Natural killer cell (primary cell): Measurements from ENCODE around the gene TARBP2. TPM values are rescaled to one million over a fixed set of nuclear protein-coding genes. Genes with fewer than 3 reads are reported as not detected.
A peak's percentile ranks its signal among the peaks of the same experiment; 100 is the strongest.

Experiments used
- ATAC-seq, 3 donors: fragments of 150-1000 bp in 2 of 3; fragments of 200-7000 bp in 1 of 3; cut with Tn5 transposase; 1 replicate in 1 of 3; 2 replicates in 2 of 3; pipeline ENCODE4 v1.10.0; 2021; ENCODE audit warnings: mild to moderate bottlenecking in 2 of 3, moderate library complexity in 2 of 3
- DNase-seq, 2 donors: peaks; one replicate each; pipeline versions ENCODE4 v3.0.0 to v3.0.0-alpha.2; 2013 to 2021; ENCODE audit warnings: mixed read lengths in 1 of 2
- H3K27ac ChIP-seq: one replicate; pipeline ENCODE4 v1.5.1; 2013; ENCODE audit warnings: mild to moderate bottlenecking, low read length
- H3K27me3 ChIP-seq: one replicate; pipeline ENCODE4 v1.6.1; 2013; ENCODE audit warnings: low read length; ENCODE audit not compliant: control insufficient read depth, insufficient read depth
- H3K36me3 ChIP-seq: one replicate; pipeline ENCODE4 v1.6.1; 2013; ENCODE audit warnings: low read length; ENCODE audit not compliant: control insufficient read depth, insufficient read depth
- H3K4me1 ChIP-seq: one replicate; pipeline ENCODE4 v1.6.1; 2013; ENCODE audit warnings: low read length; ENCODE audit not compliant: control insufficient read depth, insufficient read depth
- H3K4me3 ChIP-seq: one replicate; pipeline ENCODE4 v1.5.1; 2013; ENCODE audit warnings: low read length
- H3K9me3 ChIP-seq: one replicate; pipeline ENCODE4 v1.6.1; 2013; ENCODE audit warnings: low read length; ENCODE audit not compliant: control insufficient read depth, insufficient read depth
- H3K27ac Mint-ChIP-seq, 2 donors: one replicate each; pipeline ENCODE4 v1.8.0; 2022; ENCODE audit warnings: mild to moderate bottlenecking in 2 of 2, mixed read lengths in 2 of 2, moderate library complexity in 1 of 2
- H3K27me3 Mint-ChIP-seq, 2 donors: one replicate each; pipeline ENCODE4 v1.8.0; 2022; ENCODE audit warnings: low read depth in 2 of 2, mixed read lengths in 2 of 2
- H3K36me3 Mint-ChIP-seq: one replicate; pipeline ENCODE4 v1.8.0; 2022; ENCODE audit warnings: mixed read lengths
- H3K4me1 Mint-ChIP-seq, 2 donors: one replicate each; pipeline ENCODE4 v1.8.0; 2022; ENCODE audit warnings: mixed read lengths in 2 of 2
- H3K4me3 Mint-ChIP-seq: one replicate; pipeline ENCODE4 v1.8.0; 2022; ENCODE audit warnings: mild to moderate bottlenecking, moderate library complexity, mixed read lengths
- H3K9me3 Mint-ChIP-seq, 2 donors: one replicate each; pipeline ENCODE4 v1.8.0; 2022; ENCODE audit warnings: mixed read lengths in 2 of 2
- WGBS: methylation state at CpG from one replicate; pipeline ENCODE4 v1.1.7; 2013; ENCODE audit warnings: missing lambda C conversion rate; ENCODE audit not compliant: insufficient coverage; 5-methylcytosine and 5-hydroxymethylcytosine counted together
- intact Hi-C: fragments of 100-400 bp; cut with micrococcal nuclease; formaldehyde crosslinking; loops from one replicate; pipeline ENCODE4 v1.14.2; 2022
- total RNA-seq, 4 donors: library from RNA; stranded (reverse); fragments of 120-200 nt in 1 of 4; gene quantifications; one replicate each; pipeline versions ENCODE4 v1.2.3 to v1.2.4, GENCODE V29; 2013 to 2022
- TF ChIP-seq, protein P1 (sequence below): fragments of 200-600 bp; IDR thresholded peaks from one replicate; pipeline ENCODE4 v1.8.0; 2022; ENCODE audit warnings: antibody characterized with exemption

TARBP2 gene
- total RNA-seq, 3 donors from 2014 or later (not counting 1 experiment from before 2014, with no cell fraction given) = 23.8 to 35.1 (median 33.7) TPM

DNA sequence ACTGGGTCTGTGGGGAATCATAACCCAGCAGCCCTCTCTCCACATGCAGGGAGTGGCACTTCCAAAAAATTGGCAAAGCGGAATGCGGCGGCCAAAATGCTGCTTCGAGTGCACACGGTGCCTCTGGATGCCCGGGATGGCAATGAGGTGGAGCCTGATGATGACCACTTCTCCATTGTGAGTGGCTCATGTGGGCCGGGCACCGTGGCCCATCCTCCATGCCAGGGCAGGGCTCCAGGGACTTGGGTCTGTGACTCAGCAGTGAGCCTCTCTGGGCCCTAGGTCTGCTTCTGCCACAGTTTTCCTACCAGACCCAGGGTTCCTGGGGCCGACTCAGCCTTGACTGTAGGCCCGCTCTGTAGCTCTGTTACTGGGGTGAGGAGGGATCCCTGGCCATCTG, 4.0 kb downstream of the TARBP2 start:
- 91% methylated on average over 10 of the region's 10 CpGs for WGBS
- Mint-ChIP-seq H3K9me3 (no peaks in the 10 kb centered on the region), H3K4me1 (peaks cover 15 to 20% of the 10 kb centered on the region in 2 donors), H3K27me3 (no peaks in the 10 kb centered on the region), H3K4me3 (no peak overlapping the region), H3K27ac (peak overlapping the region in 1 of 2 donors; percentile 58), H3K36me3 (no peaks in the 10 kb centered on the region)
- Histone ChIP-seq H3K27ac (no peak overlapping the region), H3K27me3 (no peaks in the 10 kb centered on the region), H3K9me3 (no peaks in the 10 kb centered on the region), H3K4me3 (no peak overlapping the region), H3K4me1 (peaks cover 24% of the 10 kb centered on the region), H3K36me3 (peaks cover 23% of the 10 kb centered on the region)
- TF ChIP-seq, protein P1, sequence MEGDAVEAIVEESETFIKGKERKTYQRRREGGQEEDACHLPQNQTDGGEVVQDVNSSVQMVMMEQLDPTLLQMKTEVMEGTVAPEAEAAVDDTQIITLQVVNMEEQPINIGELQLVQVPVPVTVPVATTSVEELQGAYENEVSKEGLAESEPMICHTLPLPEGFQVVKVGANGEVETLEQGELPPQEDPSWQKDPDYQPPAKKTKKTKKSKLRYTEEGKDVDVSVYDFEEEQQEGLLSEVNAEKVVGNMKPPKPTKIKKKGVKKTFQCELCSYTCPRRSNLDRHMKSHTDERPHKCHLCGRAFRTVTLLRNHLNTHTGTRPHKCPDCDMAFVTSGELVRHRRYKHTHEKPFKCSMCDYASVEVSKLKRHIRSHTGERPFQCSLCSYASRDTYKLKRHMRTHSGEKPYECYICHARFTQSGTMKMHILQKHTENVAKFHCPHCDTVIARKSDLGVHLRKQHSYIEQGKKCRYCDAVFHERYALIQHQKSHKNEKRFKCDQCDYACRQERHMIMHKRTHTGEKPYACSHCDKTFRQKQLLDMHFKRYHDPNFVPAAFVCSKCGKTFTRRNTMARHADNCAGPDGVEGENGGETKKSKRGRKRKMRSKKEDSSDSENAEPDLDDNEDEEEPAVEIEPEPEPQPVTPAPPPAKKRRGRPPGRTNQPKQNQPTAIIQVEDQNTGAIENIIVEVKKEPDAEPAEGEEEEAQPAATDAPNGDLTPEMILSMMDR = no peak
- ATAC-seq (no peak), DNase-seq (no peak)
- intact Hi-C loops = loop anchor here (10.0 kb wide), 2 partner anchors 180 to 300 kb away; partner anchors contain the start of genes AAAS and ITGB7

DNA sequence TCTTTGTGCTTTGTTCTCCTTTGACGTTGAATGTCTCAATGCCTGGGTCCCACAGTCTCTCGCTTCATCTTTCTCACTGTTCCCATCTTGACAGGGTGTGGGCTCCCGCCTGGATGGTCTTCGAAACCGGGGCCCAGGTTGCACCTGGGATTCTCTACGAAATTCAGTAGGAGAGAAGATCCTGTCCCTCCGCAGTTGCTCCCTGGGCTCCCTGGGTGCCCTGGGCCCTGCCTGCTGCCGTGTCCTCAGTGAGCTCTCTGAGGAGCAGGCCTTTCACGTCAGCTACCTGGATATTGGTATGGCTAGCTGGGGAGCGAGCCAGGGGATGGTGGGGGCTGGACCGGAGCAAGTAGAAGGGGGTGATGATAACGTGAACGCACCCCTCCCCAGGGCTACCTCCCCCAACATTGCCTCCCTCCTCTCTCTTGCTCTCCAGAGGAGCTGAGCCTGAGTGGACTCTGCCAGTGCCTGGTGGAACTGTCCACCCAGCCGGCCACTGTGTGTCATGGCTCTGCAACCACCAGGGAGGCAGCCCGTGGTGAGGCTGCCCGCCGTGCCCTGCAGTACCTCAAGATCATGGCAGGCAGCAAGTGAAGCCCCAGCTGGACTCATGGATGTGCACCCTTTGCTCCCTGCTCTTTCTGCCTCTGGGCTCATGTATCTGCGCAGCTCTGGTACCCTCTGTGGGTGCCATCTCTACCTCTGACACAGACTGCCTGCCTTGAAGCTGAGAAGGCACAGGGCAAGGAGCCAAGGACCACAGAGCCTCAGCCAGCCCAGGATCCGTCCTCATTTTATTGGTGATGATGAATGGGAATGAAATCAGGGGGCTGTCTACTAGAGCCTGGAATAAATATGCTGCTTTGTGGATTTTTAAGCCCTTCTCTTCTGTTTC, 4.7 kb downstream of the TARBP2 start:
- intact Hi-C loops = loop anchor here (10.0 kb wide), 2 partner anchors 181 to 301 kb away; partner anchors contain the start of genes AAAS and ITGB7

DNA sequence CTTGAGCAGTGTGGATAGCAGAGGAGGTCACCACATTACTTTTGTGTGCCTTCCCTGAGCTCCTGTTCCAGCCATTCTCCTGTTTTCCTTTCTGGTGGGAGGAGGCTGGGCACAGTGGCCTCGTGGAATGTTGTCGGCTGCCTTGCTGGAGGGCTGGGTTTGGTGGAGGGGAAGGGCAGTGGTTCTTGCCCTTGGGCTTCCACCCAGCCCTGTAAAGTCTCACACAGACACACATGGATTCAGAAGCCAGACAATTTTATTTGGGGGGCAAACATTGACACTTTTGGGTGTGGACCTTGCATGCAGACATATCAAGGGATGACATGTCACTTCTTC, 5.3 kb downstream of the TARBP2 start:
- ATAC-seq = no peak
- DNase-seq = no peak
- Histone ChIP-seq H3K27me3 (no peaks in the 10 kb centered on the region), H3K9me3 (no peaks in the 10 kb centered on the region), H3K4me1 (peaks cover 19% of the 10 kb centered on the region), H3K4me3 (no peak overlapping the region), H3K27ac (no peak overlapping the region), H3K36me3 (peaks cover 29% of the 10 kb centered on the region)
- intact Hi-C loops = loop anchor here (10.0 kb wide), 2 partner anchors 182 to 302 kb away; partner anchors contain the start of genes AAAS and ITGB7
- Mint-ChIP-seq H3K9me3 (no peaks in the 10 kb centered on the region), H3K4me3 (no peak overlapping the region), H3K27me3 (no peaks in the 10 kb centered on the region), H3K27ac (no peak overlapping the region), H3K36me3 (no peaks in the 10 kb centered on the region), H3K4me1 (peaks cover 12 to 15% of the 10 kb centered on the region in 2 donors)
- WGBS = 100% methylated on average over 2 of the region's 2 CpGs
- TF ChIP-seq, protein P1 = no peak

More for the DNA sequence above, 4.7 kb downstream of the TARBP2 start:
- Mint-ChIP-seq H3K4me3 (no peak overlapping the region), H3K36me3 (no peaks in the 10 kb centered on the region), H3K27ac (peak overlapping the region in 1 of 2 donors; percentile 58), H3K9me3 (no peaks in the 10 kb centered on the region), H3K4me1 (peaks cover 12 to 15% of the 10 kb centered on the region in 2 donors), H3K27me3 (no peaks in the 10 kb centered on the region)
- Histone ChIP-seq H3K9me3 (no peaks in the 10 kb centered on the region), H3K36me3 (peaks cover 26% of the 10 kb centered on the region), H3K27me3 (no peaks in the 10 kb centered on the region), H3K4me3 (no peak overlapping the region), H3K27ac (no peak overlapping the region), H3K4me1 (peaks cover 20% of the 10 kb centered on the region)
- DNase-seq (no peak), ATAC-seq (no peak)
- TF ChIP-seq, protein P1 = no peak
- WGBS = 93% methylated on average over 18 of the region's 19 CpGs
